ENCODE data around the gene PRDX2.

Gene PRDX2

DNA sequence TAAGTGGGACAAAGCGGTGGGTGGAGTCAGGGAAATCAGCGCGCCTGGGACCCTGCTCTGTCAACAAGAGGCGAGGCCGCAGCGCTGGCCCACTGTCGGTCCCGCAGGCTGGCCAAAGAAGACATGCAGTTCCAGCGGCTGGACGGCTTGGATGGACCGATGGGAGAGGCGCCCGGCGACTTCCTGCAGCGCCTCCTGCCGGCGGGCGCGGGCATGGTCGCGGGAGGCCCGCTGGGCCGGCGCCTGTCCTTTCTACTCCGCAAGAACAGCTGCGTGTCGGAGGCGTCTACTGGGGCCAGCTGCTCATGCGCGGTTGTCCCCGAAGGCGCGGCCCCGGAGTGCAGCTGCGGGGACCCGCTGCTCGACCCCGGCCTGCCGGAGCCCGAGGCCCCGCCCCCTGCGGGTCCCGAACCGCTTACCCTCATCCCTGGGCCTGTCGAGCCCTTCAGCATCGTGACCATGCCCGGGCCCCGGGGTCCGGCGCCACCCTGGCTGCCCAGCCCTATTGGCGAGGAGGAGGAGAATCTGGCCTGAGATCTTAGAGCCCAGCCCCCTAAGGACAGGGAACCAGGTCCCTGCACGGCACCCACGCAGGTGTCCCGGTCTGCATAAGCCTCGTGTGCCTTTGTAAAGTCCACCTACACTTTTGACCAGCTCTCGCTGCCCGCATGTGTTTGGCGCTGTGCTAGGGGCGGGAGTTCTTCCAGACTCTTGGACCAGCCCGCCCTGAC is 43.9 kb downstream of the PRDX2 start:
- no peak for DNase-seq (ENCODE audit: extremely low read depth, low read depth)
- TF ChIP-seq, protein P1, sequence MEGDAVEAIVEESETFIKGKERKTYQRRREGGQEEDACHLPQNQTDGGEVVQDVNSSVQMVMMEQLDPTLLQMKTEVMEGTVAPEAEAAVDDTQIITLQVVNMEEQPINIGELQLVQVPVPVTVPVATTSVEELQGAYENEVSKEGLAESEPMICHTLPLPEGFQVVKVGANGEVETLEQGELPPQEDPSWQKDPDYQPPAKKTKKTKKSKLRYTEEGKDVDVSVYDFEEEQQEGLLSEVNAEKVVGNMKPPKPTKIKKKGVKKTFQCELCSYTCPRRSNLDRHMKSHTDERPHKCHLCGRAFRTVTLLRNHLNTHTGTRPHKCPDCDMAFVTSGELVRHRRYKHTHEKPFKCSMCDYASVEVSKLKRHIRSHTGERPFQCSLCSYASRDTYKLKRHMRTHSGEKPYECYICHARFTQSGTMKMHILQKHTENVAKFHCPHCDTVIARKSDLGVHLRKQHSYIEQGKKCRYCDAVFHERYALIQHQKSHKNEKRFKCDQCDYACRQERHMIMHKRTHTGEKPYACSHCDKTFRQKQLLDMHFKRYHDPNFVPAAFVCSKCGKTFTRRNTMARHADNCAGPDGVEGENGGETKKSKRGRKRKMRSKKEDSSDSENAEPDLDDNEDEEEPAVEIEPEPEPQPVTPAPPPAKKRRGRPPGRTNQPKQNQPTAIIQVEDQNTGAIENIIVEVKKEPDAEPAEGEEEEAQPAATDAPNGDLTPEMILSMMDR (IDR thresholded peaks at IDR 0.05; ENCODE audit: low read depth, low read length, missing control alignments), result peak; percentile 96
- peak overlapping the region; percentile 23 for H3K4me3 ChIP-seq (replicated peaks; ENCODE audit: low read depth, low read length)

DNA sequence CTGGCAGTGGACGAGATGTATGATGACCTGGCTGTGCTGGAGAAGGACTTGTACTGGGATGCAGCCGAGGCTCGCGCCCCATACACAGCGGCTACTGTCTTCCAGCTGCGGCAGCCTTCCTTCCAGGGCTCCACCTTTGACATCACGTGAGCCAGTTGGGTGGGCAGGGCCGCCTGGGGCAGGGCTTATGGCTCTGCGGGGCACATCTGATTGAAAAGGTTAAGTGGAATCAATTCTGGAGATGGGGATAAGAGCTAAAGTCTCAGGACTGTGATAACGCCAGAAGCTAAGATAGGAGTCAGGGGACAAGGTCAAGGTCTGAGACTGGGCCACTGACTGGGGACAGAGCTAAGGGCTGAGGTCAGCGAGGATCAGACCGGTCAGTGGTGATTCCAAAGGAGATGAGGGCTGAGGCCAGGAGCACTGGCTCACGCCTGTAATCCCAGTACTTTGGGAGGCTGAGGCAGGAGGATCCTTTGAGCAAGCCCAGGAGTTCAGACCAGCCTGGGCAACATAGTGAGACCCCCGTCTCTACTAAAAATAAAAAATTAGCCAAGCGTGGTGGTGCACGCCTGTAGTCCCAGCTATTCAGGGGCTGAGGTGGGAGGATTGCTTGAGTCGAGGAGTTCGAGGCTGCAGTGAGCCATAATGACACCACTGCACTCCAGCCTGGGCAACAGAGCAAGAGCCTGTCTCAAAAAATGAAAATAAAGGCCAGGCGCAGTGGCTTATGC is 45.3 kb downstream of the PRDX2 start:
- TF ChIP-seq, protein P1 (IDR thresholded peaks at IDR 0.05; ENCODE audit: low read depth, low read length, missing control alignments), result no peak
- H3K4me3 ChIP-seq (replicated peaks; ENCODE audit: low read depth, low read length), result no peak overlapping the region
- DNase-seq (ENCODE audit: extremely low read depth, low read depth), result no peak

DNA sequence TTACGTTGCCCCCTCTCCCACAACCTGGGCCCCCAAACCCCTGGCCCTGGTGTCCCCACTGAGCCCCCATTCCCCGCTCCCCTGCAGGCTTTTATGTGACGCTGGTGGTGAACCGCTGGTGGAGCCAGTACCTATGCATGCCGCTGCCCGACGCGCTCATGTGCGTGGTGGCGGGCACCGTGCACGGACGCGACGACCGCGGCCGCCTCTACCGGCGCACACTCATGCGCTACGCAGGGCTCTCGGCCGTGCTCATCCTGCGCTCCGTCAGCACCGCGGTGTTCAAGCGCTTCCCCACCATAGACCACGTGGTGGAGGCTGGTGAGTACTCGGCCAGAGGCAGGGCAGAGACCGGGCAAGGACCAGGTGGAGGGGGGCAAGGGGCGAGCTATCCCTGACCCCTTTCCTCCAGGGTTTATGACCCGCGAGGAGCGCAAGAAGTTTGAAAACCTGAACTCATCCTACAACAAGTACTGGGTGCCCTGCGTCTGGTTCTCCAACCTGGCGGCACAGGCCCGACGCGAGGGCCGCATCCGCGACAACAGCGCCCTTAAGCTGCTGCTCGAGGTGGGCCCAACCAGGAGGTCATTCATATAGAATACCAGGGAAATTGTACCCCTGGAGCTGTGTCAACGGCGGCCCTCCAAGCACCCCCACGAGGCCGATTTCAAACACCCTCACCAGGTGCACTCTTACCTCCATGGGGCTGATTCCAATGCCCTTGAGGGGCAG is 47.0 kb downstream of the PRDX2 start:
- no peak for DNase-seq (ENCODE audit: extremely low read depth, low read depth)
- no peak overlapping the region for H3K4me3 ChIP-seq (replicated peaks; ENCODE audit: low read depth, low read length)
- TF ChIP-seq, protein P1 (IDR thresholded peaks at IDR 0.05; ENCODE audit: low read depth, low read length, missing control alignments), result no peak

DNA sequence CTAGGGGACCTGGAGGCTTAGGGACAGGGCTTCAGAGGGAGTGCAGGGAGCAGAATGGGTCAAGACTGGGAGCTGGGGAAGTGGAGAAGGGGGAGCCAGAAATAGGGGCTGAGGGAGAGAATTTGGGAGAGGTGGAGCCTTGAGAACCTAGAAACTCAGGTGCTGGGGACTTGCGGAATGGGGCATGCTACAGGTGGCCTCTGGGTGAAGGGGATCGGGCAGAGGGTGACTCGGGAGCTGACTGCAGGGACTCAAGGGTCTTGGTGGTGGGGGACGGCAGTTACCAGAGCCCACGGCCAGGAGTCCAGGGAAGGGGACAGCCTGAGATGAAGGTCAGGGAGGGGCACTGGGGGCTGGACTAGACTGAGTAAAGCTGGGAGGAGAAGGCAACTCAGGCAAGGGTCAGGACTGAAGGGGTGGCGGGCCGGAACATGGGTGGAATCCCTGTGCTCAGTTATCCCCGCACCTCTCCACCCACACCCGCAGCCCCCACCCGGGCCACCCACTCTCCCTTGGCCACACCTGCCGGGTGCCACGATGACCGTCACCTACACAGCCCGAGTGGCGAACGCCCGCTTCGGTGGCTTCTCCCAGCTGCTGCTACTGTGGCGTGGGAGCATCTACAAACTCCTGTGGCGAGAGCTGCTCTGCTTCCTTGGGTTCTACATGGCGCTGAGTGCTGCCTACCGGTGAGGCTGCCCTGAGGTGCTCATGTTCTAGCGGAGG is 49.4 kb downstream of the PRDX2 start:
- TF ChIP-seq, protein P1 (IDR thresholded peaks at IDR 0.05; ENCODE audit: low read depth, low read length, missing control alignments), result no peak
- H3K4me3 ChIP-seq (replicated peaks; ENCODE audit: low read depth, low read length), result no peak overlapping the region
- DNase-seq (ENCODE audit: extremely low read depth, low read depth), result no peak

DNA sequence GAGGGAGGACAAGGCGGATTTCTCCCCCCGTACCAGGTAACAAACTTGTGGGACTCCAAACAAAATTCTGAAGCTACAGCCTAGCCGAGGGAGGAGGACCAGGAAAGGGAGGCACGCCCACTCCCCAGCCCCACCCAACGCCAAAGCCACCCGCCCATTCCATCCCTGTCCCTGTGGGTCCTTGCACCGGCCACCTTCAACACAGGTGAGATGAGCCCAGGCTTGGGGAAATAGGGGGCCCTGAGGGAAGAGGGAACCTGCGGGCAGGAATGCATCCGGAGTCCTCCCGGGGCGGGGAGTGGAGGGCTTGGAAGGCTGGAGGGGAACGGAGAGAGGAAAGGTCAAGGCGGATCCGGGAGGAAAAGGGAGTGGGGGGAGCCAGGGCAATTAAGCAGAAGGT is 50.0 kb downstream of the PRDX2 start, which contains the start of gene BEST2:
Gene BEST2, plus strand, starts transcription at position 157 of the 400 bp plus-strand sequence. CDS start 802 bp downstream, outside the sequence.
- no peak for DNase-seq (ENCODE audit: extremely low read depth, low read depth)
- no peak within 1 kb of the TSS for H3K4me3 ChIP-seq (replicated peaks; ENCODE audit: low read depth, low read length)
- TF ChIP-seq, protein P1 (IDR thresholded peaks at IDR 0.05; ENCODE audit: low read depth, low read length, missing control alignments), result no peak

DNA sequence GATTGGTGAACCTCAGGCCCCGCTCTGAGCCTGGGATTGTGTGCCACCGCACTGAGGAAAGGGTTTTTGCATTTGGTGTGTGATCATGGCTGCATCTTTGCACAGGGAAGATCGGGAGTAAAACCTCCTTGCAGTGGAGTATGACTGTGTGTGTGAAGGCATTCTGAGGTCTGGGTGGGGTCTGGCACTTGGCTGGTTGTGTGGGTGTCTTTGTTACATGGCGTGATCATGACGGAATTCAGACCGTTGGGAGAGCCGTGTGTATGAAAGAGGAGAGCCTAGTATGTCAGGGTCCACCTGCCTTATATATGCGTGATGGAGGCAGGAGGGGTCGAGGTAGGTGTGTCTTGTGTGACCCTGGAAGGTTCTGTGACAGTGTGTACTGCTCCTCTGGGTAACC is 50.7 kb downstream of the PRDX2 start:
- TF ChIP-seq, protein P1 (IDR thresholded peaks at IDR 0.05; ENCODE audit: low read depth, low read length, missing control alignments), result no peak
- H3K4me3 ChIP-seq (replicated peaks; ENCODE audit: low read depth, low read length), result no peak overlapping the region
- no peak for DNase-seq (ENCODE audit: extremely low read depth, low read depth)

All from HFF-Myc (cell line).